Neural cell (in vitro differentiated cells): ENCODE measurements around the gene HELZ.

ENCODE experiments used
- CTCF ChIP-seq: fragments of 450-650 bp; IDR thresholded peaks from 2 replicates; pipeline ENCODE4 v1.5.1; 2014; ENCODE audit warnings: antibody characterized with exemption, mild to moderate bottlenecking, moderate library complexity; ENCODE audit not compliant: poor library complexity, severe bottlenecking
- EP300 ChIP-seq: fragments of 450-650 bp; conservative IDR thresholded peaks from 2 replicates; pipeline ENCODE4 v1.6.1; 2014; ENCODE audit warnings: antibody characterized with exemption, mild to moderate bottlenecking, moderate library complexity; ENCODE audit not compliant: poor library complexity, severe bottlenecking
- EZH2 ChIP-seq: fragments of 200-600, 300-800 bp; shearing (Covaris generic), sonication (generic); IDR thresholded peaks from 2 replicates; pipeline ENCODE4 v1.6.1; 2014; ENCODE audit warnings: antibody characterized with exemption, low read length, borderline replicate concordance, mild to moderate bottlenecking; ENCODE audit not compliant: insufficient read depth, poor library complexity, severe bottlenecking
- MXI1 ChIP-seq: fragments of 450-650 bp; conservative IDR thresholded peaks from 2 replicates; pipeline ENCODE4 v1.6.1; 2014; ENCODE audit warnings: antibody characterized with exemption, mild to moderate bottlenecking; ENCODE audit not compliant: poor library complexity, severe bottlenecking
- POLR2AphosphoS5 ChIP-seq: IDR thresholded peaks from 2 replicates; pipeline ENCODE4 v1.6.1; 2012
- RAD21 ChIP-seq: fragments of 450-650 bp; conservative IDR thresholded peaks from 2 replicates; pipeline ENCODE4 v1.6.1; 2014; ENCODE audit warnings: antibody characterized with exemption, mild to moderate bottlenecking, moderate library complexity
- REST ChIP-seq: IDR thresholded peaks from 2 replicates; pipeline ENCODE4 v1.6.1; 2012; ENCODE audit warnings: borderline replicate concordance
- SMC3 ChIP-seq: fragments of 450-650 bp; conservative IDR thresholded peaks from 2 replicates; pipeline ENCODE4 v1.6.1; 2014; ENCODE audit warnings: antibody characterized with exemption, mild to moderate bottlenecking, moderate library complexity; ENCODE audit not compliant: poor library complexity
- TAF1 ChIP-seq: IDR thresholded peaks from 2 replicates; pipeline ENCODE4 v1.6.1; 2012; ENCODE audit warnings: low read depth

- TF ChIP-seq CTCF, result no peak
- TF ChIP-seq RAD21, result no peak
- TF ChIP-seq TAF1, result no peak
- TF ChIP-seq POLR2AphosphoS5, result no peak
- no peak for TF ChIP-seq REST
- TF ChIP-seq EZH2, result no peak
- no peak for TF ChIP-seq SMC3
- TF ChIP-seq EP300, result no peak
- no peak for TF ChIP-seq MXI1
Measured at GRCh38 chr17:67243284-67243683, 1.7 kb downstream of the HELZ start.
